ENCODE results near the gene AKAP6. TPM values are rescaled to one million over a fixed set of nuclear protein-coding genes. Genes with fewer than 3 reads are reported as not detected.

Gene AKAP6
- total and polyA plus RNA-seq, 7 donors, result 0.60 to 56.2 (median 29.5) TPM; not detected in 1

GRCh38 chr14:32364941-32365340 lies 35.8 kb downstream of the AKAP6 start:
- no peaks in the 10 kb centered on the region for H3K9me3 ChIP-seq
- no peaks in the 10 kb centered on the region for H3K36me3 ChIP-seq
- no peak overlapping the region for H3K27ac ChIP-seq
- 91 to 94% methylated on average over 1 of the region's 1 CpG for WGBS, 2 donors
- TF ChIP-seq CTCF (IDR thresholded peaks at IDR 0.05) (no peak), POLR2A (IDR thresholded peaks at IDR 0.05) (no peak), POLR2AphosphoS5 (IDR thresholded peaks at IDR 0.05) (no peak), EP300 (IDR thresholded peaks at IDR 0.05) (no peak)
- peaks cover 0 to 28% (median 18%) of the 10 kb centered on the region in 4 donors for H3K4me1 ChIP-seq
- H3K4me3 ChIP-seq, result no peak overlapping the region
- no peaks in the 10 kb centered on the region for H3K27me3 ChIP-seq
- DNase-seq, result no peak
- intact Hi-C loops (cut with DNase I), result no loop called here

- Histone ChIP-seq H3K27me3 (no peaks in the 10 kb centered on the region), H3K9me3 (no peaks in the 10 kb centered on the region), H3K4me1 (peaks cover 0 to 37% (median 18%) of the 10 kb centered on the region in 4 donors), H3K36me3 (no peaks in the 10 kb centered on the region), H3K4me3 (no peak overlapping the region), H3K27ac (peak overlapping the region in 3 of 4 donors; percentile 6 to 58 (median 47))
- TF ChIP-seq POLR2A (IDR thresholded peaks at IDR 0.05), result no peak
- peak in 2 of 4 experiments; percentile 7 to 14 for TF ChIP-seq CTCF (IDR thresholded peaks at IDR 0.05)
- no peak for TF ChIP-seq EP300 (IDR thresholded peaks at IDR 0.05)
- no peak for TF ChIP-seq POLR2AphosphoS5 (IDR thresholded peaks at IDR 0.05)
- DNase-seq, result no peak
- intact Hi-C loops (cut with DNase I), result no loop called here
Measured at GRCh38 chr14:32366256-32366879, 37.3 kb downstream of the AKAP6 start.

GRCh38 chr14:32366986-32367385 lies 37.9 kb downstream of the AKAP6 start:
- no peak overlapping the region for H3K4me3 ChIP-seq
- H3K27me3 ChIP-seq, result no peaks in the 10 kb centered on the region
- TF ChIP-seq EP300 (IDR thresholded peaks at IDR 0.05), result no peak
- no peak for TF ChIP-seq POLR2AphosphoS5 (IDR thresholded peaks at IDR 0.05)
- no peak for TF ChIP-seq CTCF (IDR thresholded peaks at IDR 0.05)
- TF ChIP-seq POLR2A (IDR thresholded peaks at IDR 0.05), result no peak
- H3K4me1 ChIP-seq, result peaks cover 0 to 38% (median 19%) of the 10 kb centered on the region in 4 donors
- DNase-seq, result no peak
- intact Hi-C loops (cut with DNase I), result no loop called here
- 79 to 82% methylated on average over 4 of the region's 4 CpGs for whole genome bisulfite sequencing, 2 donors
- H3K9me3 ChIP-seq, result no peaks in the 10 kb centered on the region
- no peaks in the 10 kb centered on the region for H3K36me3 ChIP-seq
- peak overlapping the region in 3 of 4 donors; percentile 6 to 58 (median 47) for H3K27ac ChIP-seq

GRCh38 chr14:32367516-32367915 lies 38.4 kb downstream of the AKAP6 start:
- peaks cover 0 to 44% (median 22%) of the 10 kb centered on the region in 4 donors for H3K4me1 ChIP-seq
- no peaks in the 10 kb centered on the region for H3K9me3 ChIP-seq
- H3K27me3 ChIP-seq, result no peaks in the 10 kb centered on the region
- TF ChIP-seq EP300 (IDR thresholded peaks at IDR 0.05) (no peak), CTCF (IDR thresholded peaks at IDR 0.05) (no peak), POLR2A (IDR thresholded peaks at IDR 0.05) (no peak), POLR2AphosphoS5 (IDR thresholded peaks at IDR 0.05) (no peak)
- H3K4me3 ChIP-seq, result no peak overlapping the region
- peak overlapping the region in 3 of 4 donors; percentile 7 to 58 (median 47) for H3K27ac ChIP-seq
- DNase-seq, result no peak
- no peaks in the 10 kb centered on the region for H3K36me3 ChIP-seq
- intact Hi-C loops (cut with DNase I), result no loop called here

- peaks cover 0 to 44% (median 23%) of the 10 kb centered on the region in 4 donors for H3K4me1 ChIP-seq
- H3K27ac ChIP-seq, result peak overlapping the region in 3 of 4 donors; percentile 7 to 58 (median 47)
- no peaks in the 10 kb centered on the region for H3K36me3 ChIP-seq
- 94 to 95% methylated on average over 3 of the region's 3 CpGs for WGBS, 2 donors
- no peak overlapping the region for H3K4me3 ChIP-seq
- DNase-seq, result no peak
- H3K9me3 ChIP-seq, result no peaks in the 10 kb centered on the region
- TF ChIP-seq EP300 (IDR thresholded peaks at IDR 0.05) (no peak), CTCF (IDR thresholded peaks at IDR 0.05) (no peak), POLR2AphosphoS5 (IDR thresholded peaks at IDR 0.05) (no peak), POLR2A (IDR thresholded peaks at IDR 0.05) (no peak)
- H3K27me3 ChIP-seq, result no peaks in the 10 kb centered on the region
- intact Hi-C loops (cut with DNase I), result no loop called here
Measured at GRCh38 chr14:32368107-32368506, 39.0 kb downstream of the AKAP6 start.
